ENCODE data around the gene PSPH. TPM values are rescaled to one million over a fixed set of nuclear protein-coding genes. Genes with fewer than 3 reads are reported as not detected.

Gene PSPH
- total and polyA plus RNA-seq, 9 donors, result 11.0 to 20.3 (median 17.1) TPM

Other genes with a start within 250 kb of the PSPH start
- gene SEPTIN14, start 188.7 kb downstream of the PSPH start, total RNA-seq, result not detected
- gene SEPTIN14, start 188.7 kb downstream of the PSPH start, polyA plus RNA-seq (ENCODE audit: insufficient read depth in 1 of 8, insufficient read length in 8 of 8, low replicate concordance in 1 of 8), result under 1 TPM; 0.06 to 0.28 (median 0.11) TPM
- gene ZNF713, start 164.0 kb downstream of the PSPH start, total RNA-seq, result 7.2 TPM
- 1 to 10 TPM; 5.6 to 7.5 (median 6.0) TPM for gene ZNF713, start 164.0 kb downstream of the PSPH start, polyA plus RNA-seq (ENCODE audit: insufficient read depth in 1 of 8, insufficient read length in 8 of 8, low replicate concordance in 1 of 8)
- gene MRPS17, start 99.6 kb downstream of the PSPH start, total RNA-seq, result 16.0 TPM
- gene MRPS17, start 99.6 kb downstream of the PSPH start, polyA plus RNA-seq (ENCODE audit: insufficient read depth in 1 of 8, insufficient read length in 8 of 8, low replicate concordance in 1 of 8), result 10 to 100 TPM; 12.3 to 15.7 (median 13.8) TPM
- 67.7 TPM for gene NIPSNAP2, start 86.9 kb downstream of the PSPH start, total RNA-seq
- 100 to 1,000 TPM in 1 of 8 donors, 10 to 100 TPM in 7; 78.4 to 103 (median 82.8) TPM for gene NIPSNAP2, start 86.9 kb downstream of the PSPH start, polyA plus RNA-seq (ENCODE audit: insufficient read depth in 1 of 8, insufficient read length in 8 of 8, low replicate concordance in 1 of 8)
- gene CCT6A, start 321 bp upstream of the PSPH start, total RNA-seq, result 103 TPM
- 100 to 1,000 TPM; 124 to 159 (median 147) TPM for gene CCT6A, start 321 bp upstream of the PSPH start, polyA plus RNA-seq (ENCODE audit: insufficient read depth in 1 of 8, insufficient read length in 8 of 8, low replicate concordance in 1 of 8)
- 40.3 TPM for gene SUMF2, start 12.8 kb upstream of the PSPH start, total RNA-seq
- gene SUMF2, start 12.8 kb upstream of the PSPH start, polyA plus RNA-seq (ENCODE audit: insufficient read depth in 1 of 8, insufficient read length in 8 of 8, low replicate concordance in 1 of 8), result 10 to 100 TPM; 35.4 to 71.6 (median 53.2) TPM
- 52.4 TPM for gene PHKG1, start 41.5 kb upstream of the PSPH start, total RNA-seq
- 10 to 100 TPM; 21.0 to 62.4 (median 32.7) TPM for gene PHKG1, start 41.5 kb upstream of the PSPH start, polyA plus RNA-seq (ENCODE audit: insufficient read depth in 1 of 8, insufficient read length in 8 of 8, low replicate concordance in 1 of 8)
- gene CHCHD2, start 55.0 kb upstream of the PSPH start, total RNA-seq, result 416 TPM
- 100 to 1,000 TPM; 246 to 290 (median 267) TPM for gene CHCHD2, start 55.0 kb upstream of the PSPH start, polyA plus RNA-seq (ENCODE audit: insufficient read depth in 1 of 8, insufficient read length in 8 of 8, low replicate concordance in 1 of 8)
- gene NUPR2, start 65.0 kb upstream of the PSPH start, total RNA-seq, result 0.18 TPM
- gene NUPR2, start 65.0 kb upstream of the PSPH start, polyA plus RNA-seq (ENCODE audit: insufficient read depth in 1 of 8, insufficient read length in 8 of 8, low replicate concordance in 1 of 8), result under 1 TPM in 1 of 8 donors, not detected in 7; 0.26 TPM

All from muscle of leg (tissue), 9 donors.